GM12878 (cell line): ENCODE results near the gene DBN1. TPM values are rescaled to one million over a fixed set of nuclear protein-coding genes. Genes with fewer than 3 reads are reported as not detected.

Experiments
- GATAD2B ChIP-seq: fragments of 450-650 bp; conservative IDR thresholded peaks from 2 replicates; pipeline ENCODE4 v1.6.1; 2017; ENCODE audit warnings: low read depth, mild to moderate bottlenecking, moderate library complexity
- IKZF2 ChIP-seq, 2 experiments: fragments of 450-650 bp; IDR thresholded peaks; 2 replicates each; pipeline ENCODE4 v1.6.1; 2017; ENCODE audit warnings: mild to moderate bottlenecking in 2 of 2, moderate library complexity in 2 of 2
- IRF4 ChIP-seq: IDR thresholded peaks from 2 replicates; pipeline ENCODE4 v1.6.1; 2011; ENCODE audit warnings: low read depth, low read length
- KLF5 ChIP-seq: fragments of 450-650 bp; IDR thresholded peaks from 2 replicates; pipeline ENCODE4 v1.6.1; 2014; ENCODE audit warnings: mild to moderate bottlenecking; ENCODE audit not compliant: partially characterized antibody
- MEF2A ChIP-seq: IDR thresholded peaks from 2 replicates; pipeline ENCODE4 v1.6.1; 2011; ENCODE audit warnings: low read depth, mild to moderate bottlenecking, low read length, moderate library complexity; ENCODE audit not compliant: insufficient read depth
- NFXL1 ChIP-seq: fragments of 450-650 bp; IDR thresholded peaks from 2 replicates; pipeline ENCODE4 v1.6.1; 2017; ENCODE audit warnings: antibody characterized with exemption, mild to moderate bottlenecking, borderline replicate concordance
- NFYB ChIP-seq: IDR thresholded peaks from 2 replicates; pipeline ENCODE4 v1.6.1; 2011; ENCODE audit warnings: low read depth, mild to moderate bottlenecking, low read length, improper control_type of control experiment, moderate library complexity; ENCODE audit not compliant: insufficient read depth
- NR2C2 ChIP-seq: IDR thresholded peaks from 2 replicates; pipeline ENCODE4 v1.6.1; 2011; ENCODE audit warnings: borderline replicate concordance, low read depth; ENCODE audit not compliant: control insufficient read depth, insufficient read length
- SPI1 ChIP-seq: IDR thresholded peaks from 2 replicates; pipeline ENCODE4 v1.6.1; 2011; ENCODE audit warnings: low read depth, mild to moderate bottlenecking, low read length, moderate library complexity, borderline replicate concordance; ENCODE audit not compliant: insufficient read depth
- USF2 ChIP-seq: IDR thresholded peaks from 2 replicates; pipeline ENCODE4 v1.6.1; 2011; ENCODE audit warnings: low read depth, low read length, improper control_type of control experiment, borderline replicate concordance
- ZBTB4 ChIP-seq: fragments of 450-650 bp; formaldehyde crosslinking; IDR thresholded peaks from 2 replicates; pipeline ENCODE4 v1.4.0; 2022; ENCODE audit warnings: mild to moderate bottlenecking, moderate library complexity
- ZNF207 ChIP-seq: fragments of 450-650 bp; IDR thresholded peaks from 2 replicates; pipeline ENCODE4 v1.6.1; 2014; ENCODE audit warnings: antibody characterized with exemption, mild to moderate bottlenecking, borderline replicate concordance
- polyA plus RNA-seq, 11 experiments: library from polyadenylated mRNA; depleted of rRNA in 4 of 11; unstranded in 6 of 11; stranded (reverse) in 5 of 11; fragments of >200 nt; fragmentation: Nextera tagmentation in 4 of 11; fragmentation: Illumina TruSeq in 1 of 11; extraction: Ambion mirVana in 4 of 11; extraction: Trizol in 1 of 11; gene quantifications; 1 replicate in 1 of 11; 2 replicates in 10 of 11; pipeline versions ENCODE4 v1.2.1 to v1.2.3, GENCODE V29; 2011 to 2016; ENCODE audit warnings: inconsistent platforms in 2 of 11, missing spikeins in 2 of 11, low read depth in 1 of 11
- total RNA-seq, 4 experiments: library from RNA; depleted of rRNA in 3 of 4; stranded (reverse); fragments of >200 nt in 3 of 4; fragmentation: Illumina TruSeq in 1 of 4; extraction: Trizol in 1 of 4; gene quantifications; 2 replicates each; pipeline versions ENCODE4 v1.2.1 to v1.2.3, GENCODE V29; 2013 to 2021

The DBN1 gene
- total and polyA plus RNA-seq, 10 of the 15 experiments (the other 5 are each of a cell fraction or from before 2014, with no cell fraction given), result 0.18 to 81.0 (median 27.9) TPM

- TF ChIP-seq SPI1 (peak; percentile 33; the same call in 1 of the 2 replicates), IRF4 (0 out of 2 replicates have a peak, but pooled peaks have one; percentile 40), ZBTB4 (no peak), USF2 (no peak), MEF2A (no peak), KLF5 (no peak), ZNF207 (no peak), GATAD2B (0 out of 2 replicates have a peak, but pooled peaks have one; percentile 49), NFXL1 (no peak), IKZF2 (IDR thresholded peaks at IDR 0.05) (peak; percentile 76 to 79; a peak in 3 of 4 replicates), NFYB (0 out of 2 replicates have a peak, but pooled peaks have one; percentile 35), NR2C2 (no peak)
Observed at GRCh38 chr5:177429248-177430040, 44.0 kb downstream of the DBN1 start (continued).
